ENCODE results near the gene ARL11.

DNA sequence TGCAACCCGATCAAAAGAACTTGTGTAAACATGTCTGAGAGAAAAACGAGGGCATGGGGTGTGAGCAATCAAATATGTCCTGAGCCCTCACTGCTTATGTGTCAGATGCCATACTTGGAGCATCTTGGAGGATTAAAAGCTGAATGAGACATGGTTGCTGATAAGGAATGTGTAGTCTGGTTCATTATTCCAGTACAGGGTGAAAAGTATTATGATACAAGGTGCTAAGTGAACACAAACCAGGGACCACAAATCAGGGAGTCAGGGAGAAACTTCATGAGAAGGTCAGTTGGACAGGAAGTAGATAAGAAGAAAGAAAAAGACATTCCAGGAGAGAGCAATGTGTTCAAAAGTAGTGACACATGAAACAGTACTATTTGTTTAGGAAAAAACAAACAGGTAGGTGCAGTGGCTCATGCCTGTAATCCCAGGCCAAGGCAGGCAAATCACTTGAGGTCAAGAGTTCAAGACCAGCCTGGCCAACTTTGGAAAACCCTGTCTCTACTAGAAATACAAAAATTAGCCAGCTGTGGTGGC lies 40.9 kb upstream of the ARL11 start:
- TF ChIP-seq, protein P1, sequence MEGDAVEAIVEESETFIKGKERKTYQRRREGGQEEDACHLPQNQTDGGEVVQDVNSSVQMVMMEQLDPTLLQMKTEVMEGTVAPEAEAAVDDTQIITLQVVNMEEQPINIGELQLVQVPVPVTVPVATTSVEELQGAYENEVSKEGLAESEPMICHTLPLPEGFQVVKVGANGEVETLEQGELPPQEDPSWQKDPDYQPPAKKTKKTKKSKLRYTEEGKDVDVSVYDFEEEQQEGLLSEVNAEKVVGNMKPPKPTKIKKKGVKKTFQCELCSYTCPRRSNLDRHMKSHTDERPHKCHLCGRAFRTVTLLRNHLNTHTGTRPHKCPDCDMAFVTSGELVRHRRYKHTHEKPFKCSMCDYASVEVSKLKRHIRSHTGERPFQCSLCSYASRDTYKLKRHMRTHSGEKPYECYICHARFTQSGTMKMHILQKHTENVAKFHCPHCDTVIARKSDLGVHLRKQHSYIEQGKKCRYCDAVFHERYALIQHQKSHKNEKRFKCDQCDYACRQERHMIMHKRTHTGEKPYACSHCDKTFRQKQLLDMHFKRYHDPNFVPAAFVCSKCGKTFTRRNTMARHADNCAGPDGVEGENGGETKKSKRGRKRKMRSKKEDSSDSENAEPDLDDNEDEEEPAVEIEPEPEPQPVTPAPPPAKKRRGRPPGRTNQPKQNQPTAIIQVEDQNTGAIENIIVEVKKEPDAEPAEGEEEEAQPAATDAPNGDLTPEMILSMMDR (IDR thresholded peaks at IDR 0.05) = no peak
- no peak for TF ChIP-seq POLR2A (IDR thresholded peaks at IDR 0.05)

Data from Peyer's patch (tissue), 4 donors.